ENCODE results near the gene RABGGTA.

DNA sequence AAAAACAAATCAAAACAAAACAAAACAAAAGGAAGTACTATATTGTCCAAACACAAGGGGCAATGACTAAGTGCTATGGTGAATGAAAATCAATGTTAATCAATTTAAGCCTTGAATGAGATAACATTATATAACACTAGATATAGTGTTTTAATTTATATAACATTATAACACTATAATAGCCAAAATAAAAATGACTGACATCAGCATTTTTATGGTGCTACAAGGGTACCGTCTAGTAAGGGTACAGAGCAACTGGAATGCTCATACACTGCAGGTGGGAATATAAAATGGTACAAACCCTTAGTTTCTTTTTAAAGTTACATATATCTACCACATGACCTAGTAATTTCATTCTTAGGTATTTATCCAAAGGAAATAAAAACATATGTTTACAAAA lies 44.9 kb downstream of the RABGGTA start:
- TF ChIP-seq, protein P1, sequence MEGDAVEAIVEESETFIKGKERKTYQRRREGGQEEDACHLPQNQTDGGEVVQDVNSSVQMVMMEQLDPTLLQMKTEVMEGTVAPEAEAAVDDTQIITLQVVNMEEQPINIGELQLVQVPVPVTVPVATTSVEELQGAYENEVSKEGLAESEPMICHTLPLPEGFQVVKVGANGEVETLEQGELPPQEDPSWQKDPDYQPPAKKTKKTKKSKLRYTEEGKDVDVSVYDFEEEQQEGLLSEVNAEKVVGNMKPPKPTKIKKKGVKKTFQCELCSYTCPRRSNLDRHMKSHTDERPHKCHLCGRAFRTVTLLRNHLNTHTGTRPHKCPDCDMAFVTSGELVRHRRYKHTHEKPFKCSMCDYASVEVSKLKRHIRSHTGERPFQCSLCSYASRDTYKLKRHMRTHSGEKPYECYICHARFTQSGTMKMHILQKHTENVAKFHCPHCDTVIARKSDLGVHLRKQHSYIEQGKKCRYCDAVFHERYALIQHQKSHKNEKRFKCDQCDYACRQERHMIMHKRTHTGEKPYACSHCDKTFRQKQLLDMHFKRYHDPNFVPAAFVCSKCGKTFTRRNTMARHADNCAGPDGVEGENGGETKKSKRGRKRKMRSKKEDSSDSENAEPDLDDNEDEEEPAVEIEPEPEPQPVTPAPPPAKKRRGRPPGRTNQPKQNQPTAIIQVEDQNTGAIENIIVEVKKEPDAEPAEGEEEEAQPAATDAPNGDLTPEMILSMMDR (IDR thresholded peaks at IDR 0.05), result no peak
- no peak for TF ChIP-seq EZH2 (IDR thresholded peaks at IDR 0.05; ENCODE audit: borderline replicate concordance, insufficient read depth, low read depth, low read length, poor library complexity, severe bottlenecking)
